ENCODE measurements around the gene OLFM3. TPM values are rescaled to one million over a fixed set of nuclear protein-coding genes. Genes with fewer than 3 reads are reported as not detected.

Gene OLFM3
- total and polyA plus RNA-seq, 4 donors = not detected

GRCh38 chr1:101976161-101976560 is 20.6 kb downstream of the OLFM3 start (continued):
- TF ChIP-seq ZBTB33 (IDR thresholded peaks at IDR 0.05) (no peak), EGR1 (IDR thresholded peaks at IDR 0.05; ENCODE audit: low read depth in 2 of 2) (no peak), JUND (IDR thresholded peaks at IDR 0.05) (no peak), RXRA (IDR thresholded peaks at IDR 0.05) (no peak), HNF4G (IDR thresholded peaks at IDR 0.05) (no peak), TAF1 (conservative IDR thresholded peaks at IDR 0.05) (no peak)

GRCh38 chr1:101975371-101975770 is 21.4 kb downstream of the OLFM3 start:
- DNase-seq (ENCODE audit: low spot score) = no peak
- no peaks in the 10 kb centered on the region for H3K36me3 ChIP-seq (ENCODE audit: control insufficient read depth in 4 of 4, insufficient read depth in 3 of 4, low read depth in 1 of 4, low read length in 3 of 4)
- H3K27ac ChIP-seq (ENCODE audit: low read depth in 1 of 2, low read length in 2 of 2) = no peak overlapping the region
- H3K9ac ChIP-seq (ENCODE audit: low read depth in 1 of 2, low read length in 2 of 2) = no peak overlapping the region
- no peaks in the 10 kb centered on the region for H3K9me3 ChIP-seq (ENCODE audit: control insufficient read depth in 4 of 4, low read length in 3 of 4)
- no peak overlapping the region for H3K4me3 ChIP-seq (ENCODE audit: low read depth in 1 of 3, low read length in 3 of 3)
- H3K4me1 ChIP-seq (ENCODE audit: control insufficient read depth in 4 of 4, insufficient read depth in 4 of 4, low read length in 3 of 4) = no peaks in the 10 kb centered on the region
- 62% methylated on average over 3 of the region's 3 CpGs for WGBS
- H3K27me3 ChIP-seq (ENCODE audit: control insufficient read depth in 4 of 4, insufficient read depth in 4 of 4, low read length in 3 of 4) = no peaks in the 10 kb centered on the region
- TF ChIP-seq ATF3 (IDR thresholded peaks at IDR 0.05) (no peak), EGR1 (IDR thresholded peaks at IDR 0.05; ENCODE audit: low read depth in 2 of 2) (no peak), FOXA2 (IDR thresholded peaks at IDR 0.05) (no peak), FOXA1 (IDR thresholded peaks at IDR 0.05) (no peak), NR2F2 (IDR thresholded peaks at IDR 0.05) (no peak), YY1 (IDR thresholded peaks at IDR 0.05) (no peak), SP1 (IDR thresholded peaks at IDR 0.05) (no peak), RXRA (IDR thresholded peaks at IDR 0.05) (no peak), ZBTB33 (IDR thresholded peaks at IDR 0.05) (no peak), TAF1 (conservative IDR thresholded peaks at IDR 0.05) (no peak), MAX (IDR thresholded peaks at IDR 0.05) (no peak), CTCF (IDR thresholded peaks at IDR 0.05; ENCODE audit: low read depth, low read length, missing input control) (no peak), REST (IDR thresholded peaks at IDR 0.05) (no peak), RAD21 (IDR thresholded peaks at IDR 0.05) (no peak), JUND (IDR thresholded peaks at IDR 0.05) (no peak), GABPA (IDR thresholded peaks at IDR 0.05 in 1 of 2, conservative IDR thresholded peaks at IDR 0.05 in 1 of 2) (no peak)

Measured in liver (tissue), 9 donors.